Esophagus muscularis mucosa (tissue), 4 donors: Measurements from ENCODE around the gene NINJ1. TPM values are rescaled to one million over a fixed set of nuclear protein-coding genes. Genes with fewer than 3 reads are reported as not detected.

Experiments used
- DNase-seq: peaks from one replicate; pipeline ENCODE4 v3.0.0-alpha.2; 2017; ENCODE audit errors: extremely low spot score
- H3K27ac ChIP-seq, 4 donors: fragments of 200-600 bp; sonication (generic); replicated peaks in 1 of 4; 1 replicate in 3 of 4; 2 replicates in 1 of 4; pipeline ENCODE4 v1.5.1; 2016 to 2019; ENCODE audit warnings: mild to moderate bottlenecking in 1 of 4
- H3K27me3 ChIP-seq, 4 donors: fragments of 200-600 bp; sonication (generic); one replicate each; pipeline versions ENCODE4 v1.5.1 to v1.6.0; 2016 to 2019
- H3K36me3 ChIP-seq, 4 donors: fragments of 200-600 bp; sonication (generic); one replicate each; pipeline ENCODE4 v1.5.1; 2016 to 2019
- H3K4me1 ChIP-seq, 4 donors: fragments of 200-600 bp; sonication (generic); one replicate each; pipeline ENCODE4 v1.5.1; 2016 to 2019
- H3K4me3 ChIP-seq, 4 donors: fragments of 200-600 bp; sonication (generic); 1 replicate in 2 of 4; 2 replicates in 2 of 4; pipeline ENCODE4 v1.5.1; 2016 to 2019; ENCODE audit warnings: mild to moderate bottlenecking in 4 of 4, moderate library complexity in 1 of 4
- H3K9me3 ChIP-seq, 4 donors: fragments of 200-600 bp; sonication (generic); 1 replicate in 3 of 4; 2 replicates in 1 of 4; pipeline ENCODE4 v1.5.1; 2016 to 2019
- CTCF ChIP-seq, 3 experiments: fragments of 200-600 bp in 2 of 3; fragments of 450-650 bp in 1 of 3; sonication (generic) in 2 of 3; IDR thresholded peaks; one replicate each; pipeline ENCODE4 v1.5.1; 2017 to 2019; ENCODE audit warnings: antibody characterized with exemption in 3 of 3, mild to moderate bottlenecking in 2 of 3, moderate library complexity in 1 of 3
- EP300 ChIP-seq: sonication (generic); formaldehyde crosslinking; IDR thresholded peaks from one replicate; pipeline ENCODE4 v1.6.1; 2017; ENCODE audit warnings: antibody characterized with exemption
- POLR2A ChIP-seq: fragments of 450-650 bp; IDR thresholded peaks from one replicate; pipeline ENCODE4 v1.6.1; 2017; ENCODE audit warnings: antibody characterized with exemption, moderate library complexity, mild to moderate bottlenecking, low read depth
- POLR2AphosphoS5 ChIP-seq, 2 donors: sonication (generic); formaldehyde crosslinking; IDR thresholded peaks; one replicate each; pipeline ENCODE4 v1.6.1; 2017; ENCODE audit warnings: antibody characterized with exemption in 2 of 2
- WGBS: methylation state at CpG from one replicate; pipeline ENCODE4 v1.1.5; 2018; 5-methylcytosine and 5-hydroxymethylcytosine counted together
- intact Hi-C: fragments of 100-400 bp; cut with DNase I; formaldehyde crosslinking; loops from one replicate; pipeline ENCODE4 v1.15.1; 2023
- total RNA-seq, 4 donors: library from RNA; depleted of rRNA; stranded (reverse); fragments of >200 nt; gene quantifications; one replicate each; pipeline versions ENCODE4 v1.1.0 to v1.2.1, GENCODE V29; 2016

The NINJ1 gene
- total RNA-seq, 4 donors from 2014 or later, result 69.3 to 90.6 (median 72.7) TPM

DNA sequence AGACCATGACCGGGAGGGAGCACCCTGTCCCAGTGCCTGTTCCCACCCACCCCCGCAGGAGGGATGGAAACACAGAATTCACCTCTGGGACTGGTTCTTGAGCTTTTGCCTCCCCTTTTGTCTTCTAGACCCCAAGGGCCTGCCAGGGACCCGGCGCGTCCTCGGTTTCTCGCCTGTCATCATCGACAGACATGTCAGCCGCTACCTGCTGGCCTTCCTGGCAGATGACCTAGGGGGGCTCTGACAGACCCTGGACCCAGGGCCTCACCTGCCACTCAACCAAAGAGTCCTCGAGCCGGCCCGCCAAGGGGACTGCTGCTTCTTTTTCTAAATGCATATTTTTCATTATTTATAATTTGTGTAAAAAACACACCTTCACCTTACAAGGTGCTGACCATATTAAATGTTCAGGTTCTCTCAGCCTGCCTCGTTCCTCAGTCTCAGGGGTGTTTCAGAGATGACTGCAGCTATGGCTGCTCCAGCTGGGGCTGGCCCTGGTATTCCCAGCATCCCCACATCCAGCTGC, 21.1 kb downstream of the NINJ1 start:
- H3K4me1 ChIP-seq, result peaks cover 14 to 30% (median 26%) of the 10 kb centered on the region in 4 donors
- DNase-seq, result no peak
- no peaks in the 10 kb centered on the region for H3K9me3 ChIP-seq
- H3K4me3 ChIP-seq, result no peak overlapping the region
- WGBS, result 94% methylated on average over 13 of the region's 13 CpGs
- H3K27me3 ChIP-seq, result no peaks in the 10 kb centered on the region
- H3K36me3 ChIP-seq, result peaks cover 20 to 68% (median 56%) of the 10 kb centered on the region in 4 donors
- no peak for TF ChIP-seq CTCF (IDR thresholded peaks at IDR 0.05)
- TF ChIP-seq EP300, result no peak
- TF ChIP-seq POLR2AphosphoS5 (IDR thresholded peaks at IDR 0.05), result no peak
- TF ChIP-seq POLR2A, result no peak
- intact Hi-C loops, result no loop called here
- H3K27ac ChIP-seq, result no peak overlapping the region

DNA sequence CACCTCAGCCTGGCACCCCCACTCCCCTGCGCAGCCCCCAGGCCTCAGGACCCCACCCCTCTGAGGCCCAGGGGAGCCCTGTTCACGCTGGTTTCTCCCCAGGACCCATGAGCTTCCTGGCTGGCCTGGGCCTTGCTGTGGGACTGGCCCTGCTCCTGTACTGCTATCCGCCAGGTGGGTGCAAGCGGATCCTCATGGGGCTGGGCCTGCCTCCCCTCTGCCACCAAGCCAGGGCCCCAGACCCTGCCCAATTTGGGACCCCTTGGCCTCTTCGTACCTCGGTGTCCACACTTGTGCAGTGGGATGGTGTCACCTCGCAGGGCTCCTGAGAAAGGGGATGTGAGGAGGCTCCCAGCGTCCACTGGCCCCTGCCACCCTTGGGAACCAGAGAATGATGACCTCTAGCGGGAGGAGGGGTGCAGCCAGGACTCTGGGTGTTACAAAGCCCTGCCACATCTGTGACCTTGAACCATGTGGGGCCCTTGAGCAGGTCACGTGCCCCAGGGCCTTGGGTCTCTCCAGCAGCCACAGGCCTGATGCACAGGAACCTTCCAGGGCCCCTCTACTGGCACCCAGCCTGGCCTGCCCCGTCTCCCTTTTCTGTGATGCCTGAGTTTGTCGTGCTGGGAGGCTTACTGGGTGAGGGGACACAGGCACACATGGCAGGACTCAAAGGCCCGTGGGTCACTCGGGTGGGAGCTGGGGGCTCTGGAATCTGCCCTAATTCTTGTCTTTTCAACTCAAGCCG, 21.8 kb downstream of the NINJ1 start:
- intact Hi-C loops, result no loop called here
- TF ChIP-seq CTCF (IDR thresholded peaks at IDR 0.05) (no peak), POLR2A (no peak), POLR2AphosphoS5 (IDR thresholded peaks at IDR 0.05) (no peak), EP300 (no peak)
- 83% methylated on average over 6 of the region's 15 CpGs for WGBS

GRCh38 chr9:93111371-93112115, 22.5 kb downstream of the NINJ1 start:
- Histone ChIP-seq H3K27me3 (no peaks in the 10 kb centered on the region), H3K9me3 (no peaks in the 10 kb centered on the region), H3K36me3 (peaks cover 20 to 71% (median 59%) of the 10 kb centered on the region in 4 donors), H3K4me3 (no peak overlapping the region), H3K27ac (no peak overlapping the region), H3K4me1 (peaks cover 13 to 35% (median 27%) of the 10 kb centered on the region in 4 donors)
- no peak for DNase-seq
- 90% methylated on average over 15 of the region's 18 CpGs for WGBS
- intact Hi-C loops, result no loop called here
- TF ChIP-seq CTCF (IDR thresholded peaks at IDR 0.05) (no peak), EP300 (no peak), POLR2A (no peak)

More for the DNA sequence above, 21.8 kb downstream of the NINJ1 start:
- H3K27ac ChIP-seq, result no peak overlapping the region
- DNase-seq, result no peak
- peaks cover 14 to 30% (median 28%) of the 10 kb centered on the region in 4 donors for H3K4me1 ChIP-seq
- H3K36me3 ChIP-seq, result peaks cover 20 to 71% (median 59%) of the 10 kb centered on the region in 4 donors
- no peak overlapping the region for H3K4me3 ChIP-seq
- H3K9me3 ChIP-seq, result no peaks in the 10 kb centered on the region
- H3K27me3 ChIP-seq, result no peaks in the 10 kb centered on the region

DNA sequence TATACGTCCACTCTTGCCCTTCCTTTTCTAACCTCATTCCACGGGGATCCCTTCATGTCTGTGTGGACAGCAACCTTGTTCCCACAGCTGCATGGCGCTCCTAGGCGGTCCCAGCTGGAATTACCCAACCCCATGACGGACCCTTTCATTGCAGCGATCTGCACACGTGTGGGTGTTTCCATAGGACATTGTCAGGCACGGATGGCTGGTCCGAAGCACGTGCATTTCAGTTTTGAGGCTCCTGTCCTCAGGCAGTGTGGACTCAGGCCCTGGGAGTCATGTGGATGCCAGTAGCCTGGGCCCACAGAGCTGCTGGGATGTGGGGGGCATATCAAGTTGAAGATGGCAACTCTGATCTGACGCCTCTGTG, 23.1 kb downstream of the NINJ1 start:
- intact Hi-C loops, result no loop called here

DNA sequence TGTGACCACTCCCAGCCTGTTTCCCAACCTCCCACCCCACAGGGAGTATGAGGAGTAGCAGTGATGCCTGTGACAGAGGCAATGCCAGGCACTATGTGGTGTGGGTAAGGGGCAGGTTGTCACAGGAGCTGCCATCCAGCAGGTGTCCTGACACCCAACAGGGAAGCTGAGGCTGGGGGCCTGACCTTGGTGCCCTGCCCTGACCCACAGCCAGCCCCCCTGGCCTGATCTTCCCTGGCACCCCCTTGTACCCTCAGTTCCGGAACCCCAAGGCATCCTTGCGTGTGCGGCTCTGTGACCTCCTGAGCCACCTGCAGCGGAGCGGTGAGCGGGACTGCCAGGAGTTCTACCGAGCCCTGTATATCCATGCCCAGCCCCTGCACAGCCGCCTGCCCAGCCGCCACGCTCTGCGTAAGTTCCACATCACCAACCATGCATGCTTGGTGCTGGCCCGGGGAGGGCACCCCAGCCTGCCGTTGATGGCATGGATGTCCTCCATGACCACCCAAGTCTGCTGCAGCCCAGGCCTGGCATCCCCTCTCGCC, 23.7 kb downstream of the NINJ1 start:
- Histone ChIP-seq H3K4me3 (no peak overlapping the region), H3K27ac (no peak overlapping the region), H3K27me3 (no peaks in the 10 kb centered on the region), H3K36me3 (peaks cover 20 to 71% (median 59%) of the 10 kb centered on the region in 4 donors), H3K4me1 (peaks cover 7 to 29% (median 18%) of the 10 kb centered on the region in 4 donors), H3K9me3 (no peaks in the 10 kb centered on the region)
- TF ChIP-seq POLR2AphosphoS5 (IDR thresholded peaks at IDR 0.05) (no peak), POLR2A (no peak), CTCF (IDR thresholded peaks at IDR 0.05) (no peak), EP300 (no peak)
- DNase-seq, result no peak
- WGBS, result 88% methylated on average over 3 of the region's 14 CpGs
- intact Hi-C loops, result no loop called here

More for the DNA sequence above, 23.1 kb downstream of the NINJ1 start:
- Histone ChIP-seq H3K36me3 (peaks cover 20 to 71% (median 59%) of the 10 kb centered on the region in 4 donors), H3K9me3 (no peaks in the 10 kb centered on the region), H3K27me3 (no peaks in the 10 kb centered on the region), H3K27ac (no peak overlapping the region), H3K4me3 (no peak overlapping the region), H3K4me1 (peaks cover 7 to 31% (median 21%) of the 10 kb centered on the region in 4 donors)
- no peak for DNase-seq
- WGBS, result 91% methylated on average over 10 of the region's 11 CpGs
- TF ChIP-seq POLR2AphosphoS5 (IDR thresholded peaks at IDR 0.05), result no peak
